Activated naive CD8-positive, alpha-beta T cell treated with anti-CD3 and anti-CD28 coated beads, Interleukin-2, amount 10 ng/mL, durations not matched to agents 7 days and 5 days (primary cell): Measurements from ENCODE around the gene DDAH2. TPM values are rescaled to one million over a fixed set of nuclear protein-coding genes. Genes with fewer than 3 reads are reported as not detected.

Source experiments
- ATAC-seq: fragments of 150-1000 bp; cut with Tn5 transposase; one replicate; pipeline ENCODE4 v1.10.0; 2021; ENCODE audit warnings: low read depth, moderate library complexity
- POLR2A ChIA-PET: fragments of 350-600 bp; sonication (Branson Sonifier 250); formaldehyde crosslinking; loops from one replicate; lab custom pipeline; 2021; ENCODE audit warnings: antibody characterized with exemption; lab: Charles Lee
- DNase-seq: peaks from one replicate; pipeline ENCODE4 v3.0.0; 2021
- H3K27ac Mint-ChIP-seq: one replicate; pipeline ENCODE4 v1.8.0; 2022; ENCODE audit warnings: mild to moderate bottlenecking, mixed read lengths
- H3K27me3 Mint-ChIP-seq: one replicate; pipeline ENCODE4 v1.8.0; 2022; ENCODE audit warnings: mild to moderate bottlenecking, moderate library complexity, mixed read lengths
- H3K36me3 Mint-ChIP-seq: one replicate; pipeline ENCODE4 v1.8.0; 2021; ENCODE audit warnings: mild to moderate bottlenecking, mixed read lengths
- H3K4me1 Mint-ChIP-seq: one replicate; pipeline ENCODE4 v1.8.0; 2021; ENCODE audit warnings: mixed read lengths
- H3K4me3 Mint-ChIP-seq: one replicate; pipeline ENCODE4 v1.8.0; 2022; ENCODE audit warnings: mild to moderate bottlenecking, moderate library complexity, mixed read lengths
- H3K9me3 Mint-ChIP-seq: one replicate; pipeline ENCODE4 v1.8.0; 2021; ENCODE audit warnings: mixed read lengths
- total RNA-seq, 2 experiments: library from RNA; stranded (reverse); gene quantifications; one replicate each; pipeline ENCODE4 v1.2.3, GENCODE V29; 2021

DDAH2 gene
- total RNA-seq, 2 experiments from 2014 or later: 28.3 to 29.1 TPM

DNA sequence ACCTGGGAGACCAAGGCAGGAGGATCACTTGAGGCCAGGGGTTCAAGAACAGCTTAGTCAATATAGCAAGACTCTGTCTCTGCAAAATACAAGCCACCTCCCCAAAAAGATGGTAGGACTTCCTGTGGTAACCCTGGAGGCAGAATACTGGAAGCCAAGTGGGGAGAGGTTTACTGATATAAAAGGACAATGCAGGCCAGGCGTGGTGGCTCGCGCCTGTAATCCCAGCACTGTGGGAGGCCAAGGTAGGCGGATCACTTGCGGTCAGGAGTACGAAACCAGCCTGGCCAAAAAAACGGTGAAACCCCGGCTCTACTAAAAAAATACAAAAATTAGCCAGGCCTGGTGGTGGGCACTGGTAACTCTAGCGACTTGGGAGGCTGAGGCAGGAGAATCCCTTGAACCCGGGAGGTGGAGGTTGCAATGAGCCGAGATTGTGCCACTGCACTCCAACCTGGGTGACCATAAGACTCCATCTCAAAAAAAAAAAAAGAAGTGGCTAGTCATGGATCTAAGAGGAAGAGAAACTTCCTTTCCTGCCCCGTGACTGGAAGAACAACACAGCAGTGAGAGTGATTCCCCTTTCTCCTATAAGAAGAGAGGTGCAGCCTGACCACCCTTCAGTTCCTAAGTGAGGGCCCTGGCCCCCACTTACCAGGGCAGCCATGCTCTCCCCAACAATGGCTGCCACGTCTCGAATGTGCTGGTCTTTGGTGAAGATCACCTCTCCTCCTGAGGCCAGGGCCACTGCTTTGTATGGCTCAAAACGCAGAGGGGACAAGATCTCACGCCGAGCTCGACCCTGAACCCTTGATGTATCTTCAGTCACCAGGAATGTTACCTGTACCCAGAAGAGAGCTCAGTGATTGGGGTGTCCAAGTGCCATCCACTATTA lies 39.5 kb upstream of the DDAH2 start:
- H3K4me1 Mint-ChIP-seq: peaks cover 27% of the 10 kb centered on the region
- no peak overlapping the region for H3K4me3 Mint-ChIP-seq
- POLR2A ChIA-PET: interaction anchor here (4.9 kb wide), 1 partner anchor 31 kb away, joined by 57 read pairs; the partner anchor contains the start of genes CLIC1 and MSH5
- peaks cover 23% of the 10 kb centered on the region for H3K36me3 Mint-ChIP-seq
- no peaks in the 10 kb centered on the region for H3K27me3 Mint-ChIP-seq
- H3K9me3 Mint-ChIP-seq: no peaks in the 10 kb centered on the region
- ATAC-seq (no peak), DNase-seq (no peak)
- H3K27ac Mint-ChIP-seq: no peak overlapping the region

DNA sequence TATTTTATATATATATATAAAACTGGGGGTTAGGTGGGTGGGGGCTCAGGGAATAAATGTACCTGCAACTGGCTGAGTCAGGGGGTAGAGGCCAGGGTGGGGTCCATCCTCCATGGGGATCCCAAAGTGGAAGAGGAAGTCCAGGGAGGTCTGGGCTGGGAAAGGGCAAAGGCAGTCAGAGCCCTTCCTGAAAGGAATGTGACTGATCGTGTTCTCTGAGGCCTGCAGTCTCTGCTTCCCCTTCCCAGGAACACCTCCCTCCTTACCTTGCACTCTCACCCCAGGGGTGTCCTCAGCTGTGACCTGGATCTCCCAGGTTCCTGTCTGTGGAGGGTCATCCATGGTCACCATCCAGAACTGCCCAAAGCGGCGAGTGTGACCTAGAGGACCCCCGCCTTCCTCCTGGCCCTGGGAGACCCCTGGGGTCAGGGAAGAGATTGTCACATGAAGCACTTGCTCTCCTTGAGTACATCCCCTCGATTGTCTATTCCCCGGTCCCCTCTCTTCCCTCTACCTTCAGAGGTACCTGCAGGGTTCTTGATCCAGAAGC lies 38.1 kb upstream of the DDAH2 start:
- Mint-ChIP-seq H3K9me3 (no peaks in the 10 kb centered on the region), H3K36me3 (peaks cover 25% of the 10 kb centered on the region), H3K4me3 (no peak overlapping the region), H3K27me3 (no peaks in the 10 kb centered on the region), H3K27ac (no peak overlapping the region), H3K4me1 (peaks cover 23% of the 10 kb centered on the region)
- DNase-seq: no peak
- POLR2A ChIA-PET: interaction anchor here (0.7 kb wide), 1 partner anchor 28 kb away, joined by 4 read pairs; no protein-coding TSS in a partner anchor
- no peak for ATAC-seq

DNA sequence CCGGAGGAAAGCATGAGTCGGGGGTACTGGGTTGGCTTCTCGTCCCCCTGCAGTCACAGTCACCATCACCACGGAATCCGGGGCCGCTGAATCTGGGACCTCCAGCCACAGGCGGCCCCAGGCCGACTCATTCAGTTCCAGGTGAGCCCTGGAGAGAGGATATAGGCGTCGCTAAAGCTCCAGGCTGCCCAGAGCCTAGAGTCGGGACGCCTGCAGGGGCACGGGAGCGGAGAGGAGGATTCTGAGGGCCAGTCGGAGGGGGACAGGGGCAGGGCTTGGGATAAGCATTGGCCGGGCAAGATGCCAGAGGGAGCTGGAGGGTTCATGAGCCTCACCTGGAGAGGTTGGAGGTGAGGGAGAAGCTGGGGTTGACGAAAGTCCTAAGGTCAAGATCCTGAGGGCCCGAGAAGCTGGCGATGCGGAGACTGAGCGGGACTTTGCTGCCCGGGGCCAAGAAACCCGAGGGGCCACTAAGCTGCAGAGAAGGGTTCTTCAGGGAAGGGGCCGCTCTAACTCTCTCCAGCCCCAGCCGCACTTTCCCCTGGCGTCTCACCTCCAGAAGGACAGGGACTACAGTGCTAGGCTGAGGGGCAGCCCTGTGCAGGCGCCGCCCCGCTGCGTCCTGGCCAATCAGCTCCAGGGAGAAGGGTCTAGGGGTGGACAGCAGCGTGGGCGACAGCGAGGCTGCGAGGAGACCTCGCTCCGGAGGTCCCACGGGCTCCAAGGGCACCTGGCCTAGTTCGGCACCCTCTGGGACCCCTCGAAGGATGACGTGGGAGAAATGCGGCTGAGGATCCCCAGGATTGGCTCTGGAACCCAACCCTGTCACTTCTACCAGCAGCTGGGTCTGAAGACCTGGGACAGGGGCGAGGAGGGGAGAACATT lies 37.1 kb upstream of the DDAH2 start:
- no peak overlapping the region for H3K4me3 Mint-ChIP-seq
- DNase-seq: no peak
- POLR2A ChIA-PET: interaction anchor here (1.0 kb wide), 2 partner anchors 27 to 31 kb away, joined by 3 read pairs; partner anchors contain the start of gene MSH5
- peaks cover 22% of the 10 kb centered on the region for H3K4me1 Mint-ChIP-seq
- ATAC-seq: no peak
- peaks cover 25% of the 10 kb centered on the region for H3K36me3 Mint-ChIP-seq
- H3K27me3 Mint-ChIP-seq: no peaks in the 10 kb centered on the region
- no peak overlapping the region for H3K27ac Mint-ChIP-seq
- no peaks in the 10 kb centered on the region for H3K9me3 Mint-ChIP-seq

DNA sequence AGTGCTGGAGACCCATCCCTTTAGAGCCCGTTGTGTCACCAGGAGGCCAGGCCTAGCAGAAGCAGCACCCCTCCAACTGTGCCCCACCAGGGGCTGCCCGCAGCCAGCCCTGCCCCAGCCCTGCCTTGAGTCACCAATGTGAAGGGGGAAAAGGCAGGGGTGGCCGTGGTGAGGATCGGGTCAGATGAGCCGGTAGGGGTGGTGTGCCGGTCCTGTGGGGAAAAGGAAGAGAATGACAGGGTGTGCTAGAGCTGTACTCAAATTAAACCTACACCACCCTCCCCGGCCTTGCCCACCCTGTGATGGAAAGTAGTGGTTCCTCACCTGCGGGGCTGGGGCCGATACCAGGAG lies 36.4 kb upstream of the DDAH2 start:
- ATAC-seq (no peak), DNase-seq (no peak)
- Mint-ChIP-seq H3K4me3 (no peak overlapping the region), H3K36me3 (peaks cover 29% of the 10 kb centered on the region), H3K27ac (no peak overlapping the region), H3K27me3 (no peaks in the 10 kb centered on the region), H3K4me1 (peaks cover 21% of the 10 kb centered on the region), H3K9me3 (no peaks in the 10 kb centered on the region)
- POLR2A ChIA-PET: interaction anchor here (1.0 kb wide), 2 partner anchors 26 to 32 kb away, joined by 3 read pairs; partner anchors contain the start of gene MSH5

DNA sequence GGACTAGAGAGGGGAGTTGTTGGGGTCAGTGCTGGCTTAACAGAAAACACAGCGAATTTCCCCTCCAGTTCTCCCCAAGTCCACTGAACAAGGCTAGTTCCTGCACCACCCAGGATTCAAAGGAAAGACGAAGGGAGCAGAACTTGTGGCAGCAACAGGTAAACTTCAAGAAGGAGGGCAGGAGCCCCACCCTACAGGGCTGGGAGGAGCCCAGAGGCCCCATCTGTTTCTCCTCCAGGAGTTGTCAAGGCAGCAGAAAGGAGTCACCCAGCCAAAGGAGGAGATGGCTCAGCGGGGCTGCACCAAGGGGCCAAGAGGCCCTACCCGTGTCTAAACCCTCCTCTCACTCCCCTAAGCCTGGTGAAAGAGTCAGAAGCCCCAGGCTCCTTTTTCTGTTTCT lies 35.1 kb upstream of the DDAH2 start:
- H3K27ac Mint-ChIP-seq: no peak overlapping the region
- H3K27me3 Mint-ChIP-seq: no peaks in the 10 kb centered on the region
- H3K4me3 Mint-ChIP-seq: no peak overlapping the region
- peaks cover 18% of the 10 kb centered on the region for H3K4me1 Mint-ChIP-seq
- H3K36me3 Mint-ChIP-seq: peaks cover 34% of the 10 kb centered on the region
- DNase-seq (no peak), ATAC-seq (no peak)
- POLR2A ChIA-PET: interaction anchor here (0.5 to 1.3 kb wide), 4 partner anchors 25 to 65 kb away, joined by 3 read pairs; partner anchors contain the start of genes CLIC1 and MSH5
- H3K9me3 Mint-ChIP-seq: no peaks in the 10 kb centered on the region

DNA sequence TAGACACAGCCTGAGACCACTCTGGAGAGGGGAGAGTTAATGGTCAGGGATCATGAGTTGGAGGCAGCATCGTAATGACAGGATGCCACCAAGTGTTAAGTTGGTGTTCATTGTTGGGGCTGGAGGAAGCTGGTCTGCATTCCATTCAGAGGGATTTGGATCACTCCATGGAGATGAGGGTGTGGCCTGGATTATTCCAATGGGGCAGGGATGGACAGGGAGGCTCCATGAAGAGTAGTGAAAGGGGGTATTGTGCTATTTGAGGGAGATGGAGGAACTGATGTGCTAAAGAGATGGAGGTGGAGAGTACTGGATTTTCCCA lies 34.5 kb upstream of the DDAH2 start:
- no peak for DNase-seq
- no peak for ATAC-seq
- H3K27ac Mint-ChIP-seq: peak overlapping the region; percentile 67
- H3K9me3 Mint-ChIP-seq: no peaks in the 10 kb centered on the region
- no peaks in the 10 kb centered on the region for H3K27me3 Mint-ChIP-seq
- POLR2A ChIA-PET: interaction anchor here (1.3 kb wide), 2 partner anchors 27 to 34 kb away, joined by 3 read pairs; partner anchors contain the start of gene CLIC1
- H3K4me3 Mint-ChIP-seq: no peak overlapping the region
- H3K4me1 Mint-ChIP-seq: peaks cover 18% of the 10 kb centered on the region
- H3K36me3 Mint-ChIP-seq: peaks cover 34% of the 10 kb centered on the region

DNA sequence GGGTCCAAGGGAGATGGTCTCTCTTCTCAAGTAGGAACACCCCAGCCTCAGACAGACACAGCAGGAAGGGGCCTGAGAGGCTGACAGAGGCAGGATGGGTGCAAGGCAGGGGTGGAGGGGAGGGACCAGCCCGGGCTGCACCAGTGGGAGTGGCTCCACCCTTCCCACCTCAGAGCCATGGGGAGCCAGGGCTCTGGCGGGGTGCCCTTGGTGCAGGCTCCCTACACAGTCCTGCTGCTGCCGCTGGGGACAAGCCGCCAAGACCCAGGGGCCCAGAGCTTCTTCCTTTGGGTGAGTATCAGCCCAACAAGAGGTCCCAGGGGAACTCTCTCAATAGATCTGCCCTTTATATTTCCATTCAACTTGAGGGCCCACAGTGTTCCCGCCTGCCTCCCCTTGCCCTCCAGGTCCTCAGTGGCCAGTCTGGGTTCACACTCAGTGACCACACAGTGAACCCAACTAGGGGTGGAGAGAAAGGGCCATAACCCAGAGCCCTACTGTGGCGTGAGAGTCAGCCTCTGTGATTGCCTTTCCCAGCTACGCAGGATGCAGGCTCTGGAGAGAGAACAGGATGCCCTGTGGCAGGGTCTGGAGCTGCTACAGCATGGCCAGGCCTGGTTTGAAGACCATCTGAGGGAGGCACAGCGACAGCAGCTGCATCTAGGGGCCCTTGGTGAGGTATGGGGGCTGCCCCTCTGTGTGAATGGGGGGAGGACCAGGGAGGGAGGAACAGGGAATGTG lies 33.9 kb upstream of the DDAH2 start:
- POLR2A ChIA-PET: interaction anchor here (1.3 kb wide), 2 partner anchors 27 to 33 kb away, joined by 3 read pairs; partner anchors contain the start of gene CLIC1
- H3K36me3 Mint-ChIP-seq: peaks cover 31% of the 10 kb centered on the region
- no peak for ATAC-seq
- H3K27me3 Mint-ChIP-seq: no peaks in the 10 kb centered on the region
- no peak for DNase-seq
- no peak overlapping the region for H3K27ac Mint-ChIP-seq
- H3K4me1 Mint-ChIP-seq: peaks cover 16% of the 10 kb centered on the region
- no peaks in the 10 kb centered on the region for H3K9me3 Mint-ChIP-seq
- H3K4me3 Mint-ChIP-seq: no peak overlapping the region

DNA sequence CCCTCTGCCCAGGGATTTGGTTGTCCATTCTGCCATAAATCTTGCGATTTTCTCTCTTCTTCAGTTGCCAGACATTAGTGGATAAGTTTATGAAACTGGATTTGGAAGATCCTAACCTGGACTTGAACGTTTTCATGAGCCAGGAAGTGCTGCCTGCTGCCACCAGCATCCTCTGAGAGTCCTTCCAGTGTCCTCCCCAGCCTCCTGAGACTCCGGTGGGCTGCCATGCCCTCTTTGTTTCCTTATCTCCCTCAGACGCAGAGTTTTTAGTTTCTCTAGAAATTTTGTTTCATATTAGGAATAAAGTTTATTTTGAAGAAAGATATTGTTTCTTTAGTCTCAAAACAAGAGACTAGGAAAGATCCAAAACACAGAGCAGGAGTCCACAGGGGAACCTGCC lies 33.3 kb upstream of the DDAH2 start, which contains the start of gene SAPCD1:
Gene SAPCD1 (plus strand): TSS at position 301 of the 400 bp plus-strand sequence. CDS start 399 bp downstream, outside the sequence.
- H3K27ac Mint-ChIP-seq: peak within 1 kb of the TSS; percentile 67
- peaks cover 26% of the 10 kb centered on the region for H3K36me3 Mint-ChIP-seq
- H3K4me1 Mint-ChIP-seq: peaks cover 13% of the 10 kb centered on the region
- no peaks in the 10 kb centered on the region for H3K9me3 Mint-ChIP-seq
- DNase-seq: no peak
- H3K27me3 Mint-ChIP-seq: no peaks in the 10 kb centered on the region
- ATAC-seq: no peak
- POLR2A ChIA-PET: no interaction called here
- H3K4me3 Mint-ChIP-seq: no peak within 1 kb of the TSS

DNA sequence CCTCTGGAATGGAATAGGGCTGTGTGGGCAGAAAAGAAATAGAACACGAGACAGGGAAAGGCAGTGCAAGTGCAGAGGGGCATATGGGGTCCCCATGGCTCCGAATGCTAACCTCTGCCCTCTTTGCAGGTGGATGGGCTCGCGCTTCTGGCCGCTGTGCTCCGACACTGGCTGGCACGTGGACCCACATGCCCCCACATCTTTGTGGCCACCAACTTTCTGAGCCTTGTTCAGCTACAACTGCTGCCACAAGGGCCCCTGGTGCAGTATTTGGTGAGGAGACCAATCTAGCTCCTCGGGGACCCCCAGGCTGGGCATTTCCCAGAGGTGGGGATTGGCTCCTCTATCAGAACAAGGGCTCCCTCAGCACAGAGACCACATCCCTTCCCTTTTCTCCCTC lies 32.2 kb upstream of the DDAH2 start:
- H3K9me3 Mint-ChIP-seq: no peaks in the 10 kb centered on the region
- no peaks in the 10 kb centered on the region for H3K27me3 Mint-ChIP-seq
- ATAC-seq (no peak), DNase-seq (no peak)
- POLR2A ChIA-PET: interaction anchor here (0.5 kb wide), 1 partner anchor 9 kb away, joined by 5 read pairs; no protein-coding TSS in a partner anchor
- H3K27ac Mint-ChIP-seq: no peak overlapping the region
- H3K4me1 Mint-ChIP-seq: peaks cover 13% of the 10 kb centered on the region
- no peak overlapping the region for H3K4me3 Mint-ChIP-seq
- peaks cover 24% of the 10 kb centered on the region for H3K36me3 Mint-ChIP-seq

DNA sequence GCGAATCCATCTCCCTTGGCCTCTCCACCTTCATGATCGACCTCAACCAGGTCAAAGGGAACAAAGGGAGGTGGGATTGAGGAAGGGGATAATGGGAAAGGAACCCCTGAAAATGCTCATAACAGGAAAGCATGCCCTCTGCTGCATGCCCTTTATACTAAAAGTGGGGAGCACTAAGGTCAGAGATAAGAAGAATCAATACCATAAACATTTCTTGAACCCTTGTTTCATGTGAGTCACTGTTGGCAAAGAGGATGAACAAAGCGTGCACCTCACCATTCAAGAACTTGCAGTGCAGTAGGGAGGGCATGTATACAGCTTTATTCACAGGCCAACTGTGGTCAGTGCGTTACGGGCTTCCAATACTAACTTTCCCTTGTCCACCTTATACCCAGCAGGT lies 31.7 kb upstream of the DDAH2 start:
- POLR2A ChIA-PET: interaction anchor here (0.5 kb wide), 1 partner anchor 10 kb away, joined by 5 read pairs; no protein-coding TSS in a partner anchor
- Mint-ChIP-seq H3K36me3 (peaks cover 24% of the 10 kb centered on the region), H3K27ac (peak overlapping the region; percentile 56), H3K9me3 (no peaks in the 10 kb centered on the region), H3K4me3 (no peak overlapping the region), H3K27me3 (no peaks in the 10 kb centered on the region), H3K4me1 (peaks cover 13% of the 10 kb centered on the region)
- no peak for DNase-seq
- no peak for ATAC-seq

DNA sequence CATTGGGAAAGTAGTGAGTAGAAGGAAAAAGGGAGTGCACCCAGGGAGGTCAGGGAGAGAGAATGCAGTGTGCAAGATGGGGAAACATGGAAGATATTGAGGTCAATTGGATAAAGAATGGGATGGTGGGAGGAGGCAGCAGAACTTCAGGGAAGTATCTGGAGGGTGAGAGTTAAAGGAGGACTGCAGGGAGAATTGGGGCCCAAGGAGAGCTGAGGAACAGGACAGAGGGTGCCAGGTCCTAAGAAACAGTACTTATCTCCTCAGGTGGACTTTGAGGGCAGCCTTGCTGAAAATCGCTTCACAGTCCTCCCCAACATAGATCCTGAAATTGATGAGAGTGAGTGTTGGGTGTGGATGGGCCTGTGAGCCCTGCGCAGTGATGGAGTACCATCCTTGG lies 29.2 kb upstream of the DDAH2 start:
- Mint-ChIP-seq H3K4me1 (peaks cover 7% of the 10 kb centered on the region), H3K4me3 (no peak overlapping the region), H3K36me3 (peaks cover 21% of the 10 kb centered on the region), H3K27me3 (no peaks in the 10 kb centered on the region), H3K27ac (peak overlapping the region; percentile 53), H3K9me3 (no peaks in the 10 kb centered on the region)
- POLR2A ChIA-PET: interaction anchor here (0.6 to 2.0 kb wide), 2 partner anchors 13 to 18 kb away, joined by 3 to 5 read pairs; partner anchors contain the start of gene MSH5
- ATAC-seq: no peak
- no peak for DNase-seq

DNA sequence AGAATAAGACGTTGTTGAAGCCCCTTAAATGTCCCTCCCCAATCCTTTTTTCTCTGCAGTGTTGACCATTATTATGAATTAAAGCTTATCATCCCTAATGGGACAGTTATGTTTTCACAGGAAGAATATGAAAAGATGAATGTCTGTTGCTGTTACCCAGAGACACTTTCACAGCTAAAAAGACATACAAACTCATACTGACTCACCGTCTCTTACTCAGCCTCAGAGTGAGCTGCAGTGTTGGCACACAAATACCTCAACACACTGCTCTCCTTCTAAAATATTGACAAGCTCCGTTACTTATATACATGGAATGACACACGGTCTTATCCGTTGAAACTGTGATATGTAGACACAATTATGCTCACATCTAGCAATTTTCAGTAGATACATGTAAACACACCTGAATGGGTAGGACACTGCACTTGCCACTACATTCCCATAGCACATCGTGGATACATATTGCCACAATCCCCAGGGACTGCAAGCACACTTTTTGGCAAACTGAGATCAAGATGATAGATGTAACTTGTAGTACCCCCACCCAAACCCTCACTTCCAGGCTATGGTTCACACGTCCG lies 23.7 kb upstream of the DDAH2 start:
- Mint-ChIP-seq H3K9me3 (no peaks in the 10 kb centered on the region), H3K4me3 (no peak overlapping the region), H3K27ac (no peak overlapping the region), H3K27me3 (no peaks in the 10 kb centered on the region), H3K4me1 (no peaks in the 10 kb centered on the region), H3K36me3 (peaks cover 12% of the 10 kb centered on the region)
- DNase-seq (no peak), ATAC-seq (no peak)
- POLR2A ChIA-PET: interaction anchor here (1.1 to 2.4 kb wide), 2 partner anchors 12 to 30 kb away, joined by 8 to 13 read pairs; partner anchors contain the start of genes MPIG6B and MSH5
